HG02943 (cell line): ENCODE data around the gene COMMD4.
"Not testable (repeated sequence)": the region's sequence is repeated elsewhere in the genome, so short reads cannot be mapped to it uniquely, and the experiment has no call there.

ENCODE experiments used
- ATAC-seq: cut with Tn5 transposase; IDR thresholded peaks from one replicate; pipeline ENCODE4 v1.9.1; 2021; ENCODE audit warnings: mild to moderate bottlenecking, low read depth, moderate library complexity; ENCODE audit not compliant: unreplicated experiment

COMMD4 gene

GRCh38 chr15:75329571-75329970 lies 6.3 kb upstream of the COMMD4 start:
- ATAC-seq: no peak

GRCh38 chr15:75332093-75332492 lies 3.8 kb upstream of the COMMD4 start:
- not testable (repeated sequence) for ATAC-seq

GRCh38 chr15:75333654-75334419 lies 2.0 kb upstream of the COMMD4 start:
- ATAC-seq: not testable (repeated sequence)

- ATAC-seq: no peak
These were observed 554 bp upstream of the COMMD4 start for GRCh38 chr15:75335313-75335704.

- ATAC-seq: no peak
These were observed 2.9 kb downstream of the COMMD4 start for GRCh38 chr15:75338661-75339240.

GRCh38 chr15:75339531-75340240 lies 3.8 kb downstream of the COMMD4 start:
- no peak for ATAC-seq

GRCh38 chr15:75342221-75342620 lies 6.4 kb downstream of the COMMD4 start:
- no peak for ATAC-seq

GRCh38 chr15:75343953-75344352 lies 8.1 kb downstream of the COMMD4 start:
- ATAC-seq: not testable (repeated sequence)

GRCh38 chr15:75346796-75347221 lies 10.9 kb downstream of the COMMD4 start, which contains the start of gene NEIL1:
Gene NEIL1 (plus strand): TSS chr15:75347039. CDS start chr15:75348906, 1,867 bp downstream.
- no peak for ATAC-seq

GRCh38 chr15:75347222-75348033 lies 11.6 kb downstream of the COMMD4 start:
- no peak for ATAC-seq

- no peak for ATAC-seq
These were observed 12.2 kb downstream of the COMMD4 start for GRCh38 chr15:75348034-75348561.

GRCh38 chr15:75348562-75349350 lies 12.9 kb downstream of the COMMD4 start:
- no peak for ATAC-seq

- not testable (repeated sequence) for ATAC-seq
These were observed 13.4 kb downstream of the COMMD4 start for GRCh38 chr15:75349351-75349669.

- ATAC-seq: peak; percentile 54
These were observed 14.2 kb downstream of the COMMD4 start for GRCh38 chr15:75349851-75350588.

GRCh38 chr15:75350601-75351361 lies 14.9 kb downstream of the COMMD4 start:
- no peak for ATAC-seq

GRCh38 chr15:75352186-75353080 lies 16.6 kb downstream of the COMMD4 start:
- ATAC-seq: no peak

GRCh38 chr15:75353604-75354003 lies 17.7 kb downstream of the COMMD4 start:
- ATAC-seq: no peak
